Progenitor cell of endocrine pancreas (in vitro differentiated cells): ENCODE data around the gene LSM3. TPM values are rescaled to one million over a fixed set of nuclear protein-coding genes. Genes with fewer than 3 reads are reported as not detected.

ENCODE experiments used
- DNase-seq: peaks from one replicate; pipeline ENCODE4 v3.0.0; 2021; ENCODE audit warnings: low spot score; ENCODE audit not compliant: unreplicated experiment
- H3K27ac Mint-ChIP-seq: 2 replicates; pipeline ENCODE4 v1.8.0; 2021; ENCODE audit warnings: mild to moderate bottlenecking, moderate library complexity, mixed read lengths
- H3K27me3 Mint-ChIP-seq: 2 replicates; pipeline ENCODE4 v1.8.0; 2021; ENCODE audit warnings: mixed read lengths
- H3K36me3 Mint-ChIP-seq: 2 replicates; pipeline ENCODE4 v1.8.0; 2022; ENCODE audit warnings: mixed read lengths; ENCODE audit not compliant: insufficient read depth
- H3K4me1 Mint-ChIP-seq: 2 replicates; pipeline ENCODE4 v1.8.0; 2021; ENCODE audit warnings: low read depth, mixed read lengths
- H3K4me3 Mint-ChIP-seq: 2 replicates; pipeline ENCODE4 v1.8.0; 2021; ENCODE audit warnings: low read depth, mild to moderate bottlenecking, moderate library complexity, mixed read lengths
- H3K9me3 Mint-ChIP-seq: 2 replicates; pipeline ENCODE4 v1.8.0; 2021; ENCODE audit warnings: low read depth, mixed read lengths
- CTCF ChIP-seq: fragments of 200-600 bp; sonication (generic); IDR thresholded peaks from one replicate; pipeline ENCODE4 v1.5.0; 2021; ENCODE audit warnings: antibody characterized with exemption, mild to moderate bottlenecking; ENCODE audit not compliant: unreplicated experiment
- total RNA-seq: library from RNA; stranded (reverse); gene quantifications from 2 replicates; pipeline ENCODE4 v1.2.1, GENCODE V29; 2021

The LSM3 gene
- total RNA-seq, 1 donor from 2014 or later = 13.2 TPM

DNA sequence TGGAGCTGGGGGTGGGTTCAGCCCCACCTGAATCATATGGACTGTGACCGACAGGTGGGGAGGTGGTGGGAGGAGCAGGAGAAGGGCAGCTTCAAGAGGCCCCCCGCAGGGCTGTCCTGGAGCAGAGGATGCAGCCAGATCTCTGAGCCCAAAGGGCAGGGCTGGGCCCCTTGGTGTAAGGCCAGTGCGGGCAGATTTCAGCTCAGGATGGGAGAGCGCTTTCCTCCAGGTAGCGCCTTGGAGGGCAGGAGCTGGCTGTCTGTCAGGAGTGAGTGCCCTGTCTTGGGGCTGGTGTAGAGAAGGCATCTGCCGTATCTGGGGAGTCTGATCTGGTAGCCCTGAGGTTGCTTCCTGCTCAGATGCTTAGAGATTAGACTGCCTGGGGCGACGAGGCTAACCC, 46.5 kb upstream of the LSM3 start:
- H3K36me3 Mint-ChIP-seq = peaks cover 24% of the 10 kb centered on the region
- no peaks in the 10 kb centered on the region for H3K9me3 Mint-ChIP-seq
- H3K27me3 Mint-ChIP-seq = no peaks in the 10 kb centered on the region
- DNase-seq = no peak
- no peaks in the 10 kb centered on the region for H3K4me1 Mint-ChIP-seq
- H3K27ac Mint-ChIP-seq = no peak overlapping the region
- TF ChIP-seq CTCF = no peak
- H3K4me3 Mint-ChIP-seq = no peak overlapping the region

- no peaks in the 10 kb centered on the region for H3K9me3 Mint-ChIP-seq
- H3K27ac Mint-ChIP-seq = no peak overlapping the region
These were observed 45.9 kb upstream of the LSM3 start for GRCh38 chr3:14132689-14133088.

DNA sequence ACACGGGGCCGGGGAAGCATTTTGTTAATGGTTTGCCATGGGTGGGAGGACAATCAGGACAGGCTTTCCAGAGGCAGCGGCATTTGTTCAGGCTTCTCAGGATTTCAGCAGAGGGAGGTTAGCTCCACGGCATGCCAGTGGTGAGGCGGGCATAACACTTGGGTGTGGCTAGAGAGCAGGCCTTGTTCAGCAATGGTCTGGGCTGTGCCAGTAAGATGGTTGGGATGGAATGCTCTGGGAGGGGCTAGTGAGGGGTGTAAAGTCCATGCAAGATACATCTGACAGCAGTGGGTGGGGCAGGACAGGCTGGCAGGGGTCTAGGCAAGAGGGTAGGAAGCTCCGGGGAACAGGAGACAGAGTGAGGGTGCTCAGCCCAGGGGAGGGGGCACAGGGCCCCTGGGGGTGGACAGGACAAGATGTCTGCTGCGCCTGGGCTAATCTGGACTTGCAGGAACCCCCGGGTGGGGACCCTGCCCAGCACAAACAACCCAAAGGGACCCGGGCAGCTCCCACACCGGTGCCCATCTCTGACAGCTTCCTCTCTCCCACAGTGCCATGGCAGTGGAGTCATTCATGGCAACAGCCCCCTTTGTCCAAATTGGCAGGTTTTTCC, 45.3 kb upstream of the LSM3 start:
- H3K36me3 Mint-ChIP-seq = peaks cover 25% of the 10 kb centered on the region
- no peaks in the 10 kb centered on the region for H3K9me3 Mint-ChIP-seq
- no peak overlapping the region for H3K4me3 Mint-ChIP-seq
- H3K27me3 Mint-ChIP-seq = no peaks in the 10 kb centered on the region
- no peak for TF ChIP-seq CTCF
- no peaks in the 10 kb centered on the region for H3K4me1 Mint-ChIP-seq
- DNase-seq = no peak
- peak overlapping the region; percentile 16 for H3K27ac Mint-ChIP-seq

More at GRCh38 chr3:14132689-14133088, 45.9 kb upstream of the LSM3 start:
- H3K27me3 Mint-ChIP-seq = no peaks in the 10 kb centered on the region
- no peaks in the 10 kb centered on the region for H3K4me1 Mint-ChIP-seq
- H3K36me3 Mint-ChIP-seq = peaks cover 24% of the 10 kb centered on the region
- TF ChIP-seq CTCF = no peak
- no peak overlapping the region for H3K4me3 Mint-ChIP-seq
- DNase-seq = no peak

DNA sequence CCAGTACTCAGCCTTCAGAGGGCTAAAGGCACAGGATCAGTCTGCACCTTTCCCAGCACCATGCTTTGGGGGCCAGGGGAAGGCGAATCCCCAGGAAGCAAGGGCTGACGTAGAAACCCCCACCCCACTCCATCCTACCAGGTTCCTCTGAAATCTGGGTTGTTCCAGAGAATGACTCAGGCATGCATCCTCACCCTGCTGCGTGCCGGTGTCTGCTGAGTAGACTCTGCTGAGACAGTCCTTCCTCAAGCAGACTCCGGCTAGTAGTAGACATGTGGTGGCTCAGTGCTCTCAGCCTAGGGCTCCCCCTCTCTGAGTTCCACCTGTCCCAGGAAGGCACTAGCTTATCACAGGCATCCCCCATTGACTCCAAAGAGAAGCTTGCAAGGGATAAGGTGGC, 44.7 kb upstream of the LSM3 start:
- Mint-ChIP-seq H3K27me3 (no peaks in the 10 kb centered on the region), H3K4me1 (no peaks in the 10 kb centered on the region), H3K27ac (no peak overlapping the region), H3K9me3 (no peaks in the 10 kb centered on the region), H3K4me3 (no peak overlapping the region), H3K36me3 (peaks cover 19% of the 10 kb centered on the region)
- no peak for TF ChIP-seq CTCF
- DNase-seq = no peak

DNA sequence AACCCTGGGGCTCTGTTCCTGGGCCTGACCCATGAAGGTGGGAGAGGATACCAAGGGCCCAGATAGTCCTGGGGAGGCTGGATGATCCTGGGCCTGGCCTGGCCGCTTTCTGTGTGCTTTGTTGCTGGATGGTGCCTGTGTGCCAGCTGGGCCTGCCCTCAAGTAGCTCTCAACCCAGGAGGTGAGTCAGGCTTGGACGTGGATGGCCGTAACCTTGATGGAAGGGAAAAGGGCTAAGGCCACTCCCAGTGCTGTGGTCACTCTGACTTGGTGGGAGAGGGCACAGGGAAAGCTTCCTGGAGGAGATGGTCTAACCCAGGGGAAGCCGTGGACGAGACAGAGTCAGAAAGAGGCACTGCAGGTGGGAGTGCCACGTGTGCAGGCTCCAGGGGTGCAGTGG, 44.3 kb upstream of the LSM3 start:
- Mint-ChIP-seq H3K36me3 (peaks cover 18% of the 10 kb centered on the region), H3K27ac (no peak overlapping the region), H3K27me3 (no peaks in the 10 kb centered on the region), H3K4me1 (no peaks in the 10 kb centered on the region), H3K9me3 (no peaks in the 10 kb centered on the region), H3K4me3 (no peak overlapping the region)
- no peak for TF ChIP-seq CTCF
- no peak for DNase-seq
